A549 (cell line): Measurements from ENCODE around the gene ZSWIM1. TPM values are rescaled to one million over a fixed set of nuclear protein-coding genes. Genes with fewer than 3 reads are reported as not detected.
A peak's percentile ranks its signal among the peaks of the same experiment; 100 is the strongest.
"Not testable (repeated sequence)": the region's sequence is repeated elsewhere in the genome, so short reads cannot be mapped to it uniquely, and the experiment has no call there.

Experiments
- ATAC-seq, 2 experiments: fragments of 200-7000 bp in 1 of 2; fragments of >200 bp in 1 of 2; cut with Nextera tagmentation in 1 of 2; cut with Tn5 transposase in 1 of 2; 3 replicates each; pipeline versions ENCODE4 v1.8.0 to v1.9.1; 2018 to 2020; ENCODE audit warnings: mild to moderate bottlenecking in 1 of 2, moderate library complexity in 1 of 2
- CTCF ChIA-PET: fragments of 300-600 bp; sonication (Branson Sonifier 250); formaldehyde crosslinking; extraction: SDS; loops from one replicate; lab custom pipeline; 2021; ENCODE audit warnings: antibody characterized with exemption, inconsistent platforms; lab: Yijun Ruan, JAX
- POLR2A ChIA-PET: fragments of 350-600 bp; formaldehyde crosslinking; extraction: SDS; loops from one replicate; lab custom pipeline; 2021; ENCODE audit warnings: antibody characterized with exemption, inconsistent platforms; lab: Yijun Ruan, JAX
- DNase-seq, 2 experiments: peaks; one replicate each; pipeline versions ENCODE4 v3.0.0 to v3.0.0-alpha.2; 2011 to 2016; ENCODE audit warnings: low read depth in 1 of 2, low spot score in 1 of 2
- FAIRE-seq: peaks from 2 replicates; lab custom pipeline; 2011; peaks lifted over from hg19 to GRCh38; lab: Jason Lieb, UNC
- H3K27ac ChIP-seq, 2 experiments: fragments of >200 bp; sonication (Bioruptor Twin); formaldehyde crosslinking; 3 replicates each; pipeline ENCODE4 v1.5.1; 2016 to 2017
- H3K4me1 ChIP-seq: fragments of >200 bp; sonication (Bioruptor Twin); formaldehyde crosslinking; 3 replicates; pipeline ENCODE4 v1.6.1; 2016
- H3K4me2 ChIP-seq: fragments of >200 bp; sonication (Bioruptor Twin); formaldehyde crosslinking; 3 replicates; pipeline ENCODE4 v1.6.1; 2016
- H3K4me3 ChIP-seq: fragments of >200 bp; sonication (Bioruptor Twin); formaldehyde crosslinking; 3 replicates; pipeline ENCODE4 v1.5.1; 2016
- H3K9me3 ChIP-seq: fragments of >200 bp; sonication (Bioruptor Twin); formaldehyde crosslinking; 3 replicates; pipeline ENCODE4 v1.6.1; 2016
- CBX2 ChIP-seq: fragments of 200-600 bp; sonication (generic); IDR thresholded peaks from 2 replicates; pipeline ENCODE4 v1.6.1; 2016; ENCODE audit warnings: low read depth, mild to moderate bottlenecking, borderline replicate concordance
- EHF ChIP-seq: fragments of 250-450 bp; sonication (Bioruptor Pico); IDR thresholded peaks from 2 replicates; pipeline ENCODE4 v1.5.0; 2020; ENCODE audit warnings: mild to moderate bottlenecking
- GATA3 ChIP-seq: IDR thresholded peaks from 2 replicates; pipeline ENCODE4 v1.6.1; 2012; ENCODE audit warnings: borderline replicate concordance
- HOXA7 ChIP-seq: fragments of 250-450 bp; sonication (Bioruptor Pico); IDR thresholded peaks from 2 replicates; pipeline ENCODE4 v1.5.0; 2020; ENCODE audit warnings: mild to moderate bottlenecking, moderate library complexity
- HOXB13 ChIP-seq: fragments of 250-450 bp; sonication (Bioruptor Pico); IDR thresholded peaks from 2 replicates; pipeline ENCODE4 v1.5.0; 2020; ENCODE audit warnings: low read depth, mild to moderate bottlenecking, moderate library complexity
- KDM1A ChIP-seq: fragments of 200-600 bp; sonication (generic); IDR thresholded peaks from 2 replicates; pipeline ENCODE4 v1.6.1; 2016; ENCODE audit warnings: low read depth, mild to moderate bottlenecking
- MYC ChIP-seq: IDR thresholded peaks from 2 replicates; pipeline ENCODE4 v1.6.1; 2012; ENCODE audit warnings: mild to moderate bottlenecking, inconsistent platforms, low read length, improper control_type of control experiment, borderline replicate concordance
- POLR2AphosphoS2 ChIP-seq: conservative IDR thresholded peaks from 2 replicates; pipeline ENCODE4 v1.6.1; 2012; ENCODE audit warnings: low read length, improper control_type of control experiment, inconsistent platforms
- SREBF2 ChIP-seq: fragments of 450-650 bp; IDR thresholded peaks from 2 replicates; pipeline ENCODE4 v1.6.1; 2014; ENCODE audit warnings: mild to moderate bottlenecking, moderate library complexity
- TFCP2L1 ChIP-seq: fragments of 250-450 bp; sonication (Bioruptor Pico); IDR thresholded peaks from 2 replicates; pipeline ENCODE4 v1.5.0; 2021; ENCODE audit warnings: mild to moderate bottlenecking
- TP53 ChIP-seq: fragments of 250-450 bp; sonication (Bioruptor Pico); IDR thresholded peaks from 2 replicates; pipeline ENCODE4 v1.5.0; 2021; ENCODE audit warnings: mild to moderate bottlenecking, moderate library complexity
- ZFP36 ChIP-seq: fragments of 450-650 bp; IDR thresholded peaks from 2 replicates; pipeline ENCODE4 v1.6.1; 2014; ENCODE audit warnings: borderline replicate concordance; ENCODE audit not compliant: partially characterized antibody
- ZSCAN20 ChIP-seq: fragments of 250-450 bp; sonication (Bioruptor Pico); IDR thresholded peaks from 2 replicates; pipeline ENCODE4 v1.8.0; 2022; ENCODE audit warnings: mild to moderate bottlenecking, moderate library complexity
- WGBS: methylation state at CpG from one replicate; pipeline ENCODE4 v1.1.6; 2017; ENCODE audit errors: missing lambda C conversion rate; 5-methylcytosine and 5-hydroxymethylcytosine counted together
- polyA plus RNA-seq, 4 experiments: library from polyadenylated mRNA; depleted of rRNA in 3 of 4; stranded (reverse); fragments of >200 nt; fragmentation: RNase III in 1 of 4; extraction: RNeasy Plus Mini Kit Qiagen cat#74134 plus additional on column Dnase treatment in 1 of 4; gene quantifications; 2 replicates in 3 of 4; 3 replicates in 1 of 4; pipeline ENCODE4 v1.2.3, GENCODE V29; 2011 to 2017
- TF ChIP-seq, protein P1 (sequence below): IDR thresholded peaks from 2 replicates; pipeline ENCODE4 v1.6.1; 2012
- TF ChIP-seq, protein P2 (sequence below): fragments of >200 bp; sonication (Bioruptor Twin); formaldehyde crosslinking; IDR thresholded peaks from 2 replicates; pipeline ENCODE4 v1.6.1; 2016
- TF ChIP-seq, protein P3 (sequence below): fragments of 450-650 bp; IDR thresholded peaks from 2 replicates; pipeline ENCODE4 v1.6.1; 2014; ENCODE audit warnings: antibody characterized with exemption

Gene ZSWIM1
- polyA plus RNA-seq, 2 of the 4 experiments (the other 2 are of a cell fraction): 4.7 to 6.6 TPM

DNA sequence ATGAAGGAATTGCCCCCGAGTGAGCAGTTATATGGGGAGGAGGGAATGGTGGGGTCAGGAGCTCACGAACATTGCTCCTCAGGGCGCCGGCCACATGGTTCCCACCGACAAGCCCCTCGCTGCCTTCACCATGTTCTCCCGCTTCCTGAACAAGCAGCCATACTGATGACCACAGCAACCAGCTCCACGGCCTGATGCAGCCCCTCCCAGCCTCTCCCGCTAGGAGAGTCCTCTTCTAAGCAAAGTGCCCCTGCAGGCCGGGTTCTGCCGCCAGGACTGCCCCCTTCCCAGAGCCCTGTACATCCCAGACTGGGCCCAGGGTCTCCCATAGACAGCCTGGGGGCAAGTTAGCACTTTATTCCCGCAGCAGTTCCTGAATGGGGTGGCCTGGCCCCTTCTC, 17.3 kb downstream of the ZSWIM1 start:
- CTCF ChIA-PET: no interaction called here

DNA sequence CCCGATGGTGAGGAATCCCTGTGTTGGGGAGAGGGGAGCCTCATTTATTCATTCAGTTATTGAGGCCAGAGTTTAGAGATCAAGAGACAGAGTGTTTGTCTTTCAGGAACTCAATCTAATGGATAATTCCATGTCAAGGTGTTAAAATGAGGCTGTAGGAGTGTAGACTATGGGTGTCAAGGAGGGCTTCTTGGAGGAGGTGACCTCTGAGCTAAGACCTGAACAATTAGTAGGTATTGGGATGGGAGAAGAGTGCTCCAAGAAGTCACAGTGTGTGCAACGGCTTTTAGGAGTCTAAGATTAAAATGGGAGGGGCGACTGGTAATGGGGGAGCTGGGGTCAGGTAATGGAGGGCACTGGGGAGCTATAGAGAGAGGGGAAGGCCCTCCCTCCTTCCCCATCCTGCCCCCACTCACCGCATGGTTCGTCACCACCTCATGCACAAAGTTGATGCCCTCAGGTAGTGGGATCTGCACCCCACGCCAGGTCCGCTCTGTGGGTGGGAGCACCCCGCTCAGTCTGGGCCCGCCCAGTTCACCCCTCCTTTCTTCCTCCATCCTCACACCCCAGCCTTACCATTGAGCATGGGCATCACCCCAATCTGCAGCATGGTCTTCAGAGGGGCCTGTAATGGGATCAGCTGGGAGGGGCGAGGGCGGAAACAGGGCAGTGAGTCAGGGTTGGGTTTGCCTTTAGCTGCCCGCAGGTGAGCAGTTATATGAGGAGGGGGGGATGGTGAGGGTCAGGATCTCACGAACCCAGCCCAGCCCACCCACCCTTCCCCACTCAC, 18.2 kb downstream of the ZSWIM1 start:
- no peak overlapping the region for H3K4me2 ChIP-seq
- ChIA-PET CTCF (interaction anchor here (1.1 to 2.0 kb wide), 5 partner anchors 10 to 1042 kb away, joined by 3 to 8 read pairs (median 5); no protein-coding TSS in a partner anchor), POLR2A (interaction anchor here (0.7 to 1.0 kb wide), 2 partner anchors 12 to 18 kb away, joined by 3 to 4 read pairs; partner anchors contain the start of genes PLTP and ZSWIM1)
- no peak for ATAC-seq
- WGBS: 83% methylated on average over 13 of the region's 13 CpGs
- no peaks in the 10 kb centered on the region for H3K4me1 ChIP-seq
- no peak overlapping the region for H3K4me3 ChIP-seq
- H3K9me3 ChIP-seq: no peaks in the 10 kb centered on the region
- no peak for DNase-seq
- no peak for TF ChIP-seq MYC
- TF ChIP-seq ZFP36: peak; percentile 64
- no peak overlapping the region for H3K27ac ChIP-seq
- no peak for FAIRE-seq

More for the DNA sequence above, 17.3 kb downstream of the ZSWIM1 start:
- ATAC-seq: no peak
- no peaks in the 10 kb centered on the region for H3K4me1 ChIP-seq
- WGBS: 86% methylated on average over 12 of the region's 12 CpGs
- POLR2A ChIA-PET: no interaction called here
- H3K4me2 ChIP-seq: no peak overlapping the region
- TF ChIP-seq, protein P1, sequence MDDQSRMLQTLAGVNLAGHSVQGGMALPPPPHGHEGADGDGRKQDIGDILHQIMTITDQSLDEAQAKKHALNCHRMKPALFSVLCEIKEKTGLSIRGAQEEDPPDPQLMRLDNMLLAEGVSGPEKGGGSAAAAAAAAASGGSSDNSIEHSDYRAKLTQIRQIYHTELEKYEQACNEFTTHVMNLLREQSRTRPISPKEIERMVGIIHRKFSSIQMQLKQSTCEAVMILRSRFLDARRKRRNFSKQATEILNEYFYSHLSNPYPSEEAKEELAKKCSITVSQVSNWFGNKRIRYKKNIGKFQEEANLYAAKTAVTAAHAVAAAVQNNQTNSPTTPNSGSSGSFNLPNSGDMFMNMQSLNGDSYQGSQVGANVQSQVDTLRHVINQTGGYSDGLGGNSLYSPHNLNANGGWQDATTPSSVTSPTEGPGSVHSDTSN: no peak
- TF ChIP-seq, protein P2, sequence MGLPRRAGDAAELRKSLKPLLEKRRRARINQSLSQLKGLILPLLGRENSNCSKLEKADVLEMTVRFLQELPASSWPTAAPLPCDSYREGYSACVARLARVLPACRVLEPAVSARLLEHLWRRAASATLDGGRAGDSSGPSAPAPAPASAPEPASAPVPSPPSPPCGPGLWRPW: no peak
- no peak for TF ChIP-seq TP53
- TF ChIP-seq HOXA7 (CRISPR knock-in tag): no peak
- no peak for TF ChIP-seq POLR2AphosphoS2
- TF ChIP-seq EHF: no peak
- TF ChIP-seq KDM1A: no peak
- no peak for TF ChIP-seq GATA3
- no peak overlapping the region for H3K4me3 ChIP-seq
- H3K27ac ChIP-seq: no peak overlapping the region
- no peaks in the 10 kb centered on the region for H3K9me3 ChIP-seq
- DNase-seq: no peak
- FAIRE-seq: no peak

DNA sequence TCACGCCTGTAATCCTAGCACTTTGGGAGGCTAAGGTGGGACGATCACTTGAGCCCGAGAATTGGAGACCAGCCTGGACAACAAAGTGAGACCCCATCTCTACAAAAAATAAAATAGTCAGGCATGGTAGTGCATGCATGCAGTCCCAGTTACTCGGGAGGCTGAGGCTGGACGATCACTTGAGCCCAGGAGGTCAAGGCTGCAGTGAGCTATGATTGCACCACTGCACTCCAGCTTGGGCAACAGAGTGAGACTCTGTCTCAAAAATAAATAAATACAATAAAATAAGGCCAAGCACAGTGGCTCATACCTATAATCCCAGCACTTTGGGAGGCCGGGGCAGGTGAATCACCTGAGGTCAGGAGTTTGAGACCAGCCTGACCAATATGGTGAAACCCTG, 20.3 kb downstream of the ZSWIM1 start:
- FAIRE-seq, H3K9me3 ChIP-seq, CTCF ChIA-PET, H3K27ac ChIP-seq, POLR2A ChIA-PET, DNase-seq, H3K4me2 ChIP-seq, H3K4me3 ChIP-seq, ATAC-seq: not testable (repeated sequence)
- WGBS: 91% methylated on average over 6 of the region's 6 CpGs
- H3K4me1 ChIP-seq: peaks cover 14% of the 10 kb centered on the region

DNA sequence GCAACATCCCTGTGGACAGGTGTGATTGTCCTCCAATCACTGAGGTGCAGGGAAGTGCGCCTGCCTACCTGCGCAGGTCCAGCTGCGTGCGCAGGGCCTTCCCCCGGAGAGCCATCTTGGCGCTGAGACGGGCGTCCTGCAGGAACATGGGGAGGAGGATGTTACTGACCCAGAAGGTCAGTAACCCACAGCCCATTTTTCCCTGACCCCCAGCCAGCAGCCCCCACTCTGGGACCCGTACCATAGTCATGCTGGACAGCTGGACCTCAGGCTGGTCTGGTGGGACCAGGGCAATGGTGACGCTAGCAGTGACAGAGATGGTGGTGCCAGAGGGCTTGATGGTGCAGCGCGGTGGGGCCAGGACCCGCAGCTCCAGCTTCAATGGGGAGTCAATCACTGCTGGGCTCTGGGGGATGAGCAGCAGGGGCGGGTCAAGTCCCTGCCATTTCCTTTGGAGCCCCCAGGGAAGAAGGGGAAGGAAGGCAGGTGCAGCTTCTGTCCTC, 21.2 kb downstream of the ZSWIM1 start:
- DNase-seq: no peak
- Histone ChIP-seq H3K4me1 (peaks cover 15% of the 10 kb centered on the region), H3K4me3 (no peak overlapping the region), H3K4me2 (no peak overlapping the region), H3K9me3 (no peaks in the 10 kb centered on the region), H3K27ac (no peak overlapping the region)
- TF ChIP-seq HOXB13 (CRISPR knock-in tag) (no peak), TFCP2L1 (CRISPR knock-in tag) (no peak), POLR2AphosphoS2 (no peak), SREBF2 (no peak), CBX2 (no peak), EHF (no peak), ZSCAN20 (CRISPR knock-in tag) (no peak)
- TF ChIP-seq, protein P3, sequence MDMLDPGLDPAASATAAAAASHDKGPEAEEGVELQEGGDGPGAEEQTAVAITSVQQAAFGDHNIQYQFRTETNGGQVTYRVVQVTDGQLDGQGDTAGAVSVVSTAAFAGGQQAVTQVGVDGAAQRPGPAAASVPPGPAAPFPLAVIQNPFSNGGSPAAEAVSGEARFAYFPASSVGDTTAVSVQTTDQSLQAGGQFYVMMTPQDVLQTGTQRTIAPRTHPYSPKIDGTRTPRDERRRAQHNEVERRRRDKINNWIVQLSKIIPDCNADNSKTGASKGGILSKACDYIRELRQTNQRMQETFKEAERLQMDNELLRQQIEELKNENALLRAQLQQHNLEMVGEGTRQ: no peak
- no peak for FAIRE-seq
- CTCF ChIA-PET: interaction anchor here (0.6 to 1.1 kb wide), 2 partner anchors 104 to 136 kb away, joined by 3 to 4 read pairs; no protein-coding TSS in a partner anchor
- WGBS: 85% methylated on average over 14 of the region's 14 CpGs
- no peak; a peak in 1 of 6 replicates for ATAC-seq
- POLR2A ChIA-PET: no interaction called here
